ENCODE data around the gene BCAR3.

The BCAR3 gene

DNA sequence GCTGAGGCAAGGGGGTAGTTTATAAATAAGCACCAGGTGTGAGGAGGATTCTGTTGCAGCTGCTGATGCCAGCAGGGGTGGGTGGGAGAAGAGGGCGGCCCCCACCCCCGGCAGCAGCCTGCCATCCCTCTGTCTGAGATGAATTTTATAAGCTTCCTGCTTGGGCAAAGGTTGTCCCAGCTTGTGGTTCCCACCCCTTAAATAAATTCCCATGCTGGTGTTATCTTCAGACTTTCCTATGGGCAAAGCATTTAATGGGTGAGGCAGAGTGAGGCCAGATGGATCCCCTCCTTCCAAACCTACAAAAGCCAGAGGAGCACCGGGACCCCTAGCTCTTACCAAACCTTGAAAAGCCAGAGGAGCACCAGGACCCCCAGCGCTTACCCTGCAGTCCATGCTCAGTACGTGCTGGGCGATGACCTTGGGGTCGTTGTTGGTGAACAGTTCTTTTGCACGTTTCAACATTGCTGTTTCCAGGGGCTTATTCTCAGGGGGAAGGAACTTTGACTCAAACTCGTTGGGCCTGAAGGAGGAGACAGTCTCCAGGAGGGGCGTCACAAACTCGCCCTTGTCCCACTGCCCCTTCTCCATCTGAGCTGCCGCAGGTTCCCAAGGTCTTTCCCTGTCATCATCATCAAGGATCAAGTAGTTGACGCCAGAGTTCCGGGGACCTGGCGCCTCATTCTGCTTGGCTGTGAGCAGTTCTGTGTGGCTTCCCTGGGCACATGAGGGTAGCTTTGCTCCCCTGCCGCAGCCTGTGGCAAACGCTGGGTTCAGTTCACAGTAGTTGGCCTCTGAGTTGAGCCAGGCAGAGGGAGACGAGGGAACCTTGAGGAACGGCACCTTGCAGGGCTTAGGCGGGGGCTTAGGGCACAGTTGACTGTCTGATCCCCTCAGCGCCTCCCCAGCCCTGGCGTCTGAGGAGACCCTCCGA is 99.5 kb downstream of the BCAR3 start:
- in situ Hi-C loops (cut with HindIII; ENCODE audit: low sequenced_read_pairs), result no loop called here

DNA sequence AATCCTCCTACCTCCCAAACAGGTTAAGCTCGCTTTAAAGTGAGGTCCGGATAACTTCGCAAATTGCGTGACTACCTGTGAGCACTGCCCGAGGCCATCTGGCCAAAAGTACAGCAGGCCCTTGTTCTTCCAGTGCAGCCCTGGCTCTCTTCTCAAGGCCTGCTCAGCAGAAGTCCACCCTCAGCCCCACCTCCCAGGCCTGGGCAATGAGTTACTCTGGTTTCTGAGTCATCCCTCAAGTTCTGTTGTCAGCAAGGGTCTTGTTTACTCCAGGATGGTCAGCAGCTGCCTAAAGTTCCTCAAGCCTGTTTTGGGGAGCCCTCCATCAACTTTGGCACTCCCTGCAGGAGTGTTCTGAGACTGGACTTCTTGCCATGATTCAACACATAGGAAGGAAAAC is 101.7 kb downstream of the BCAR3 start:
- in situ Hi-C loops (cut with HindIII; ENCODE audit: low sequenced_read_pairs), result no loop called here

- in situ Hi-C loops (cut with HindIII; ENCODE audit: low sequenced_read_pairs), result no loop called here
Measured at GRCh38 chr1:93578911-93579825, 102.5 kb downstream of the BCAR3 start.

DNA sequence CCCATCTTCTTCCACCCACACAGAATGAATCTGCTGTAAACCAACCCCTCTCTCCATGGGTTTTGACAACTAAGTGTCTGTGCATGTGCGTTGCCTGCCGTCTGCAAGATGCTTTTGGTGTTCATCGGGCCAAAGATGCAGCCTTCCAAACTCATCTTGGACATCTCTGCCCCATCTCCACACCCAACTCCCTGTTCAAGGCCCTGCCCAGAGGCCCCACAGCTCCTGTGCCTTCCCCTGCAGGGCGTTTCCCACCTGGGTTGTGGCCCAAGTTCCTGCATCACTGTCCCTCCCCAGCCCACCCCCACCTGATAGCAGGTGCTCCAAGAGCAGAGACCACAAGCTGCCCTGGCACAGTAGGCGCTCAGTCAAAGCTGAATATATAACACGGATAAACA is 103.2 kb downstream of the BCAR3 start:
- in situ Hi-C loops (cut with HindIII; ENCODE audit: low sequenced_read_pairs), result no loop called here

- in situ Hi-C loops (cut with HindIII; ENCODE audit: low sequenced_read_pairs), result no loop called here
Measured at GRCh38 chr1:93577536-93578432, 103.9 kb downstream of the BCAR3 start.

DNA sequence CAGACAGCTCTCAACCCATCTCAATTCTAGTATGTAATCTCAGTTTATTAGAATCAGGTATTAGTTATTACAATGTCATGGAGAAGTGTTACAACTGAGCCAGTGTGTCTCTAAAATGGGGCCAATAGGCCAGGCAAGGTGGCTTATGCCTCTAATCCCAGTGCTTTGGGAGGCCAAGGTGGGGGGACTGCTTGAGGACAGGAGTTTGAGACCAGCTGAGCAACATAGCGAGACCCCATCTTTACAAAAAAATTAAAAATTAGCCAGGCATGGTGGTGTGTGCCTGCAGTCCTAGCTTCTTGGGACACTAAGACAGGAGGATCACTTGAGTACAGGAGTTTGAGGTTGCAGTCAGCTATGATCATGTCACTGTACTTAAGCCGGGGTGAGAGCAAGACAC is 104.9 kb downstream of the BCAR3 start:
- in situ Hi-C loops (cut with HindIII; ENCODE audit: low sequenced_read_pairs), result no loop called here

- in situ Hi-C loops (cut with HindIII; ENCODE audit: low sequenced_read_pairs), result no loop called here
Measured at GRCh38 chr1:93576346-93576745, 105.3 kb downstream of the BCAR3 start.

DNA sequence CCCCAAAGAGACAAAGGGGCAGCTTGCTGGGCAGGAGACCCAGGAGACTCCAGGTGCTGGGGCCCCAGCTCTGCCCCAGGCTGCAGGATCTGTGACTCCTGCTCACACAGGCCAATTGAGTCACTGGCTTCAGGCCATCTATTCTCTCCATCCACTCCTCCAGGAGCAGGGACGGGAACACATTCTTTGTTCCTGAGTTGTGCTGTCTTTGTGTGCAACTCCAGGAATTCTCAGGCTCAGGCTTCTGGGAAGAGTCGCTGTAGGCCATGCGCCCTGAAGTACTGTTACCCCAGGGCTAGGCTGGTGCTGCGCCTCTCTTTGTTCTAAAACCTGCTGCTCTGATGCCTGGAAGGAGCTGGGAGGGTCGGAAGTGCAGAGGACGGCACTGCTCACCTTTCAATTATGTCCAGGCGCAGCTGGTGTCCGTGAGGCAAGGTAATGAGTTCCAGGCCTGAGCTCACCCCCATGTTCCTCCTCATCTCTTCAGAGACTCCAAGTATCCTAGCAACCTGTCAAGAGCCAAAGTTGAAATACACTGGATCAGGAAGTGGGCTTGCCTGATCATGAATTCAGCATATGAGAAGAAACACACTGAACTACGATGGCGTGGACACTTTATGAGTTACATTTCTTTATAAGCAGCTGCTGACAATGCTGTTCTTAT is 105.9 kb downstream of the BCAR3 start:
- in situ Hi-C loops (cut with HindIII; ENCODE audit: low sequenced_read_pairs), result no loop called here

DNA sequence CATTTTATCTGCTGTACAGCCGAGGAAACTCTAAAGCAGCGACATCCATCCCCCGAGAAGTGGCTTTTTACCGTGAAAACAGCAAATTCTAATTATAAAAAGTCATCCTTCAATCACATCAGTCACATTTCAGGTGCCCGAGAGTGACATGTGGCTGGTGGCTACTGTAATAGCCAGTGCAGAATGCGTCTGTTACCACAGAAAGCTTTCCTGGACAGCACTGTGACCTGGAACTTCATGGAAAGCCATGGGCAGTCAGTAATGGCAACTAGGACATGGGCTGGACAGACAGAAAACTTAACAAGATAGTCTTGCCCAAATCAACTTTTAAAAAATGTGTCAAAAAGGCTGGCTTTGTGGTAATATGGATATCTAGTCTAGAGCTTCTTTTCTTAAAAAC is 106.6 kb downstream of the BCAR3 start:
- in situ Hi-C loops (cut with HindIII; ENCODE audit: low sequenced_read_pairs), result no loop called here

DNA sequence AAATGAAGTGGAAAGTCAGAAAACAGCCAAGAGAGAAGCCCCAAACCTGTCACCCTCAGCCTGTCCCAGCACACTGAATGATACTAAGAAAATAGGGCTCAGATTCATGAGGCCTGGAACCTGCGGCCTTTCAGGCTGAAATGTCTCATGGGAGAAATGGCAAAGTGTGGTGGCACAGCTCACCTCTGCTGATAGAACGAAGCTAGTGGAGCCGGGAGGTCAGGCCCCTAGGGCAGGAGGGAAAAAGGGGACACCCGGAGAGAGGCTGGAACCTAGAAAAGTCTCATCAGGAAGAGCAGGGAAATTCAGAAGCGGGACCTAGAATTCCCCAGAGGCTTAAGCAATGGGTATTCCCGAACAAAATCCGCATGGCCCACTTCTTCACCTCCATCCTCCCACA is 107.1 kb downstream of the BCAR3 start:
- in situ Hi-C loops (cut with HindIII; ENCODE audit: low sequenced_read_pairs), result no loop called here

- in situ Hi-C loops (cut with HindIII; ENCODE audit: low sequenced_read_pairs), result no loop called here
Measured at GRCh38 chr1:93573940-93574469, 107.6 kb downstream of the BCAR3 start.

GRCh38 chr1:93571623-93572310 is 109.9 kb downstream of the BCAR3 start:
- in situ Hi-C loops (cut with HindIII; ENCODE audit: low sequenced_read_pairs), result no loop called here

- in situ Hi-C loops (cut with HindIII; ENCODE audit: low sequenced_read_pairs), result no loop called here
Measured at GRCh38 chr1:93569489-93569888, 112.1 kb downstream of the BCAR3 start.

DNA sequence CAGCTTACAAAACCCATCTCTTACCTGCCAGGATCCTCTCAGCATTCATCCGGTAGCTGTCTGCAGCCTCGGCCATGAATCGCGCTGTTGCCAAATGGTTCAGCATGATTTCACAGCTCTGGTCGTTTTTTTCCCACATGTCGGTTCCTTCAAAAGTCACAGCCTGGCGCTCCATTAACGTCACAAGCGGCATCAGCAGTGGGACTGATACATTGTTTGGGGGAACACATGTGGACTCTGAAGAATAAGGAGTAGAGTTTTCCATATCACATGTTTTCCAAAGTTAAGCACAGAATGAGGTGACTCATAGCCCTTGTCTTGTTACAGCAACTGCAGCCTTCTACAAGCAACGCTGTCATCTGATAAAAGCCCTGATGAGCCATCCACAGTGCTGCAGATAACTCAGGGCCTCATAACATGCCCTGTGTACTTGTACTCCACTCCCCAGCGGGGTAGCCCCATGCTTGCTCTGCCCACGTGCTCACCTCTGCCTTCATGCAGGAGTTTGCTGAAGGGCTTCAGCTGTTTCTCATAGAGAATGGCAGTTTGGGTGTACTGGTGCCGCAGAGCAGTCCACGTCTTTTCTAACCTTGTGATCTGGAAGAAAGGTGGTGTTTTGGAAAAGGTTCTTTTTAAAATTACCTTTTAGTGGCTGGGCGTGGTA is 114.2 kb downstream of the BCAR3 start:
- in situ Hi-C loops (cut with HindIII; ENCODE audit: low sequenced_read_pairs), result no loop called here

DNA sequence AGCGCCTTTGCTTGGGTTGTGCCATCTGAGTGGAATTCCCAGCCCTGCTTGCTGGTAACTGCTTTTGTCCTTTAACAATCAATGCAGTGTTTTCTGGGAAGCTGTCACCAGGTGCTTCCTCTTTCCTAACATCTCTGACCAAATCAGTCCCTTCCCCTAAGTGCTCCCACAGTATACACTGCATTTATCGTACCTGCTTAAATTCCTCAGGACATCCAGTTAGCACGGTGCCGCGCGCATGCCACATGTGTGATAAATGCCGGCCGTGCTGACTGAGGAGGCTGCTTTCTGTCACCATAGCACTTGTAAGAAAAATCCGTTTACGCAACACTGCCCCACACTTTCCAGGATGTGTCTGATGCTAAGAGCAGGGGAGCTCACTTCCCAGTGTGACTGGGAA is 115.4 kb downstream of the BCAR3 start:
- in situ Hi-C loops (cut with HindIII; ENCODE audit: low sequenced_read_pairs), result no loop called here

GRCh38 chr1:93565496-93566206 is 116.0 kb downstream of the BCAR3 start:
- in situ Hi-C loops (cut with HindIII; ENCODE audit: low sequenced_read_pairs), result no loop called here

GRCh38 chr1:93559695-93560094 is 121.9 kb downstream of the BCAR3 start:
- in situ Hi-C loops (cut with HindIII; ENCODE audit: low sequenced_read_pairs), result loop anchor here (5.0 kb wide), 1 partner anchor 87 kb away; no protein-coding TSS in a partner anchor

- in situ Hi-C loops (cut with HindIII; ENCODE audit: low sequenced_read_pairs), result no loop called here
Measured at GRCh38 chr1:93559045-93559444, 122.6 kb downstream of the BCAR3 start.

Data from endothelial cell of hepatic sinusoid (primary cell).